Neural progenitor cell (in vitro differentiated cells): ENCODE measurements around the gene CC2D2A.

ENCODE experiments used
- CTCF ChIP-seq: fragments of 200-600 bp; sonication (generic); IDR thresholded peaks from 2 replicates; pipeline ENCODE4 v1.5.1; 2017; ENCODE audit warnings: antibody characterized with exemption, mild to moderate bottlenecking
- EZH2 ChIP-seq: fragments of 200-600 bp; sonication (generic); IDR thresholded peaks from 2 replicates; pipeline ENCODE4 v1.6.1; 2017; ENCODE audit warnings: antibody characterized with exemption, mild to moderate bottlenecking, moderate library complexity
- EZH2phosphoT487 ChIP-seq: fragments of 200-600 bp; sonication (generic); IDR thresholded peaks from 2 replicates; pipeline ENCODE4 v1.6.1; 2017; ENCODE audit warnings: antibody characterized with exemption

DNA sequence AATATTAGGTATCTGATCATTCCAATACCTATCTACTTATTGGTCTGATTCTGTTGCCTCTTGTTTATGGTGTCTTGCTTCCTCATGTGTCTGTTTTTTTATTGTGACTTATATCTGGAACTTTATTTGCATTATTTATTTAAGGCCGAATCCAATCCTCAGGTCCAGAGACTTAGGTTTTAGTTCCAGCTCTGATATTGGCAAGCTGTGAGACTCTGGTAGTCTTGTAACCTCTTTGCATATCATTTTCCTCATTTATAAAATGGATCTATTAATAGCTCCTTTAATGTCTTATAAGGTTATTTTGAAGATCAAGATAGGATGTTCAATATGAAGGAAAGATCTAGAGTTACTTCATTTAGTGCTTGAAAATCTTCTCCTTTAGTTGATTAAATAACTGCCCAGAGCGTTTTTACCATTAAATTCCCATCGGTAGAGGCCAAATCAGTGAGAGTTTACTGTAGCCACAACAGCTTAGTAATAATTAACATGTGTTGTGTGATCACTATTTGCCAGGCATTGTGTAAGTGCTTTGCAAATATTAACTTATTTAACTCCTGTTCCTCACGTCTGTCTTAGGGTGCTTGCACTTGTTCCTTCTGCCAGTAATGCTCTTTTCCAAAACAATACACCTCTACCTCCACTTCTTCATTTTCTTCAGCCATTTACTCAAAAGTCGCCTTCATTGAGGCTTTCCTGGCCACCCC lies 82.2 kb downstream of the CC2D2A start:
- TF ChIP-seq CTCF, result no peak
- TF ChIP-seq EZH2, result no peak
- TF ChIP-seq EZH2phosphoT487, result no peak
